B cell (primary cell): ENCODE measurements around the gene UBR3. TPM values are rescaled to one million over a fixed set of nuclear protein-coding genes. Genes with fewer than 3 reads are reported as not detected.

Experiments used
- ATAC-seq: fragments of 200-7000 bp; cut with Tn5 transposase; one replicate; pipeline ENCODE4 v1.10.0; 2021; ENCODE audit warnings: low read depth, mild to moderate bottlenecking, moderate number of reproducible peaks, moderate library complexity
- CTCF ChIA-PET: fragments of 350-600 bp; sonication (Branson Sonifier 250); formaldehyde crosslinking; loops from one replicate; lab custom pipeline; 2021; ENCODE audit warnings: antibody characterized with exemption, inconsistent platforms; lab: Charles Lee
- POLR2A ChIA-PET: fragments of 350-600 bp; sonication (Branson Sonifier 250); formaldehyde crosslinking; loops from one replicate; lab custom pipeline; 2021; ENCODE audit warnings: antibody characterized with exemption; lab: Charles Lee
- DNase-seq: peaks from one replicate; pipeline ENCODE4 v3.0.0; 2013
- H2AFZ ChIP-seq: 2 replicates; pipeline ENCODE4 v1.6.1; 2012; ENCODE audit warnings: mild to moderate bottlenecking, low read depth, low read length; ENCODE audit not compliant: insufficient read depth, poor library complexity, severe bottlenecking
- H3K27ac ChIP-seq, 2 donors: 1 replicate in 1 of 2; 2 replicates in 1 of 2; pipeline ENCODE4 v1.5.1; 2012 to 2013; ENCODE audit warnings: low read length in 2 of 2, mild to moderate bottlenecking in 2 of 2, moderate library complexity in 1 of 2
- H3K27me3 ChIP-seq, 4 experiments: fragments of 200-600 bp in 1 of 4; sonication (generic) in 1 of 4; replicated peaks in 1 of 4; 1 replicate in 2 of 4; 2 replicates in 2 of 4; pipeline versions ENCODE4 v1.6.1 to v1.7.0; 2013 to 2016; ENCODE audit warnings: low read length in 3 of 4, mild to moderate bottlenecking in 2 of 4, mixed read lengths in 1 of 4, moderate library complexity in 1 of 4; ENCODE audit not compliant: insufficient read depth in 4 of 4, control insufficient read depth in 3 of 4; ENCODE audit errors: control extremely low read depth in 1 of 4
- H3K36me3 ChIP-seq, 2 experiments: replicated peaks in 1 of 2; 1 replicate in 1 of 2; 2 replicates in 1 of 2; pipeline versions ENCODE4 v1.6.1 to v1.7.1; 2013; ENCODE audit warnings: low read length in 1 of 2; ENCODE audit not compliant: insufficient read depth in 2 of 2, control insufficient read depth in 1 of 2; ENCODE audit errors: control extremely low read depth in 1 of 2, extremely low read depth in 1 of 2
- H3K4me1 ChIP-seq, 2 donors: fragments of 200-600 bp in 1 of 2; sonication (generic) in 1 of 2; 1 replicate in 1 of 2; 2 replicates in 1 of 2; pipeline versions ENCODE4 v1.5.1 to v1.6.1; 2013 to 2017; ENCODE audit warnings: low read length in 2 of 2; ENCODE audit not compliant: control insufficient read depth in 2 of 2, insufficient read depth in 2 of 2
- H3K4me2 ChIP-seq: replicated peaks from 2 replicates; pipeline ENCODE3; 2012; ENCODE audit warnings: mild to moderate bottlenecking, low read depth, low read length; ENCODE audit not compliant: poor library complexity, severe bottlenecking
- H3K4me3 ChIP-seq, 5 experiments: fragments of 200-600 bp in 1 of 5; sonication (generic) in 1 of 5; 1 replicate in 3 of 5; 2 replicates in 2 of 5; pipeline versions ENCODE4 v1.5.1 to v1.7.0; 2011 to 2016; ENCODE audit warnings: low read length in 4 of 5, mild to moderate bottlenecking in 4 of 5, low read depth in 2 of 5, control low read depth in 1 of 5, moderate library complexity in 1 of 5; ENCODE audit not compliant: insufficient read depth in 1 of 5; ENCODE audit errors: control extremely low read depth in 1 of 5, extremely low read depth in 1 of 5
- H3K79me2 ChIP-seq: fragments of 200-600 bp; sonication (generic); one replicate; pipeline ENCODE4 v1.6.0; 2016; ENCODE audit warnings: low read length; ENCODE audit not compliant: control insufficient read depth, insufficient read depth
- H3K9ac ChIP-seq: fragments of 200-600 bp; sonication (generic); 2 replicates; pipeline ENCODE4 v1.6.1; 2017; ENCODE audit warnings: mild to moderate bottlenecking, low read length, moderate library complexity
- H3K9me3 ChIP-seq, 3 donors: one replicate each; pipeline versions ENCODE4 v1.6.1 to v1.7.1; 2013; ENCODE audit warnings: low read length in 2 of 3; ENCODE audit not compliant: control insufficient read depth in 2 of 3, insufficient read depth in 1 of 3; ENCODE audit errors: control extremely low read depth in 1 of 3
- H4K20me1 ChIP-seq: 2 replicates; pipeline ENCODE4 v1.6.0; 2012; ENCODE audit warnings: mild to moderate bottlenecking, low read length; ENCODE audit not compliant: insufficient read depth, control insufficient read depth, poor library complexity, severe bottlenecking
- H3K27ac Mint-ChIP-seq: one replicate; pipeline ENCODE4 v1.8.0; 2021; ENCODE audit warnings: mixed read lengths
- H3K27me3 Mint-ChIP-seq: one replicate; pipeline ENCODE4 v1.8.0; 2021; ENCODE audit warnings: mixed read lengths
- H3K4me1 Mint-ChIP-seq: one replicate; pipeline ENCODE4 v1.8.0; 2021; ENCODE audit warnings: mixed read lengths
- H3K4me3 Mint-ChIP-seq: one replicate; pipeline ENCODE4 v1.8.0; 2021; ENCODE audit warnings: mixed read lengths
- H3K9me3 Mint-ChIP-seq: one replicate; pipeline ENCODE4 v1.8.0; 2022; ENCODE audit warnings: mixed read lengths; ENCODE audit not compliant: insufficient read depth
- CTCF ChIP-seq: fragments of 200-600 bp; IDR thresholded peaks from one replicate; pipeline ENCODE4 v1.8.0; 2022; ENCODE audit warnings: antibody characterized with exemption, mild to moderate bottlenecking
- EZH2 ChIP-seq: IDR thresholded peaks from 2 replicates; pipeline ENCODE4 v1.6.1; 2012; ENCODE audit warnings: borderline replicate concordance, low read depth, mild to moderate bottlenecking, moderate library complexity, low read length; ENCODE audit not compliant: insufficient read depth, poor library complexity, severe bottlenecking
- WGBS: methylation state at CpG from one replicate; pipeline ENCODE4 v1.1.5; 2013; ENCODE audit warnings: missing lambda C conversion rate; ENCODE audit not compliant: insufficient coverage; 5-methylcytosine and 5-hydroxymethylcytosine counted together
- intact Hi-C: fragments of 100-400 bp; cut with micrococcal nuclease; formaldehyde crosslinking; loops from one replicate; pipeline ENCODE4 v1.10.0; 2022
- polyA plus RNA-seq: library from polyadenylated mRNA; depleted of rRNA; stranded (reverse); fragments of >200 nt; gene quantifications from 2 replicates; pipeline ENCODE4 v1.2.3, GENCODE V29; 2012
- total RNA-seq, 2 donors: library from RNA; stranded (reverse); fragments of 120-200 nt in 1 of 2; gene quantifications; 1 replicate in 1 of 2; 2 replicates in 1 of 2; pipeline versions ENCODE4 v1.2.3 to v1.2.4, GENCODE V29; 2013 to 2022

Gene UBR3
- total and polyA plus RNA-seq, 2 donors (not counting 1 experiment from before 2014, with no cell fraction given), result 5.9 to 58.1 TPM

- H3K4me1 Mint-ChIP-seq, result no peaks in the 10 kb centered on the region
- CTCF ChIA-PET, result interaction anchor here (1.2 kb wide), 1 partner anchor 396 kb away, joined by 3 read pairs; no protein-coding TSS in a partner anchor
- H2AFZ ChIP-seq, result no peak overlapping the region
- no peak overlapping the region for H3K4me2 ChIP-seq
- no peaks in the 10 kb centered on the region for H4K20me1 ChIP-seq
- no peak for TF ChIP-seq EZH2
- TF ChIP-seq CTCF, result no peak
- no peaks in the 10 kb centered on the region for H3K4me1 ChIP-seq
- DNase-seq (no peak), ATAC-seq (no peak)
- H3K27ac ChIP-seq, result no peak overlapping the region
- H3K27ac Mint-ChIP-seq, result no peak overlapping the region
- no peaks in the 10 kb centered on the region for H3K27me3 Mint-ChIP-seq
- H3K4me3 ChIP-seq, result no peak overlapping the region
- no peaks in the 10 kb centered on the region for H3K79me2 ChIP-seq
- H3K4me3 Mint-ChIP-seq, result no peak overlapping the region
- intact Hi-C loops, result no loop called here
- no peaks in the 10 kb centered on the region for H3K9me3 ChIP-seq
- no peaks in the 10 kb centered on the region for H3K27me3 ChIP-seq
- no peaks in the 10 kb centered on the region for H3K9me3 Mint-ChIP-seq
- POLR2A ChIA-PET, result no interaction called here
- H3K9ac ChIP-seq, result no peak overlapping the region
- H3K36me3 ChIP-seq, result peaks cover under 1 to 10% of the 10 kb centered on the region in 2 experiments
Observed at GRCh38 chr2:169923977-169924376, 96.7 kb downstream of the UBR3 start.

- Histone ChIP-seq H3K79me2 (no peaks in the 10 kb centered on the region), H3K36me3 (peaks cover 0 to 6% of the 10 kb centered on the region in 2 experiments), H4K20me1 (no peaks in the 10 kb centered on the region), H3K4me1 (no peaks in the 10 kb centered on the region), H2AFZ (no peak overlapping the region), H3K27ac (no peak overlapping the region), H3K9me3 (no peaks in the 10 kb centered on the region), H3K9ac (no peak overlapping the region), H3K4me2 (no peak overlapping the region), H3K4me3 (no peak overlapping the region), H3K27me3 (no peaks in the 10 kb centered on the region)
- CTCF ChIA-PET, result no interaction called here
- 100% methylated on average over 2 of the region's 2 CpGs for WGBS
- Mint-ChIP-seq H3K27ac (no peak overlapping the region), H3K27me3 (no peaks in the 10 kb centered on the region), H3K9me3 (no peaks in the 10 kb centered on the region), H3K4me1 (no peaks in the 10 kb centered on the region), H3K4me3 (no peak overlapping the region)
- no peak for ATAC-seq
- intact Hi-C loops, result no loop called here
- TF ChIP-seq CTCF (no peak), EZH2 (no peak)
- DNase-seq, result no peak
- POLR2A ChIA-PET, result no interaction called here
Observed at GRCh38 chr2:169925968-169926367, 98.7 kb downstream of the UBR3 start.
